ENCODE measurements around the gene MAEA.
A peak's percentile ranks its signal among the peaks of the same experiment; 100 is the strongest.

Gene MAEA

GRCh38 chr4:1250527-1250812 lies 39.2 kb upstream of the MAEA start:
- FAIRE-seq = no peak

- no peak for FAIRE-seq
Observed at GRCh38 chr4:1250921-1251772, 38.5 kb upstream of the MAEA start.

DNA sequence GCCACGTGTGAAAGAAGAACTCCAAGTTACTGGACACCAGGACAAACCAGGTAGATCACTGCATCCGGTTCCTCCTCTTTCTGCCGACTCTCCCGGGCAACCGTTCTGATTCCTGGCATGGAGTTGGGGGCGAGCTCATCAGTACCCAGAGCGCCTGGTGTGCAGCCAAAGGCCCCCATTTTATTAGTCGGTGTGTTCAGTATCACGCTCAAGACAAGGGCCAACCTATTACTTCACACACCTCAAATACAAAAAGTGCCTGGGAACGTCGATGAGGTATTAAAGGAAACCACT lies 38.0 kb upstream of the MAEA start:
- no peak for FAIRE-seq

- no peak for FAIRE-seq
Observed at GRCh38 chr4:1252928-1253492, 36.7 kb upstream of the MAEA start.

DNA sequence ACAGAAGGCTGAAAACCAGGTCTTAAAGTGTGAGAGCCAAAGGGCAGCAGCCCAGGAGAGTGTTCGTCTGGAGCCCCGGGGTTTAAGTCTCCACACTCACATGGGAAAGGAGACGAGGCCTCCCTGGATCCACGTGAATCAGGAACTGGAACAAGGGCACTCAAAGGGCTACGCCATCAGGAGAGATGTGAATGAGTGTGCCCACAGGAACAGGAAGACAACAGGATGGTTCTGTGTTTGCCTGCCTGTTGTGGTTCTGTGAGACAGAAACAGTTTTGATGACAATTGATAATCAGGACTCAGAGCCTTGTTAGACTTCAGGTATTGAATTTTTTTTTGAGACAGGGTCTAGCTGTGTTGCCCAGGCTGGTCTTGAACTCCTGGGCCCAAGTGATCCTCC lies 35.9 kb upstream of the MAEA start:
- FAIRE-seq = no peak

DNA sequence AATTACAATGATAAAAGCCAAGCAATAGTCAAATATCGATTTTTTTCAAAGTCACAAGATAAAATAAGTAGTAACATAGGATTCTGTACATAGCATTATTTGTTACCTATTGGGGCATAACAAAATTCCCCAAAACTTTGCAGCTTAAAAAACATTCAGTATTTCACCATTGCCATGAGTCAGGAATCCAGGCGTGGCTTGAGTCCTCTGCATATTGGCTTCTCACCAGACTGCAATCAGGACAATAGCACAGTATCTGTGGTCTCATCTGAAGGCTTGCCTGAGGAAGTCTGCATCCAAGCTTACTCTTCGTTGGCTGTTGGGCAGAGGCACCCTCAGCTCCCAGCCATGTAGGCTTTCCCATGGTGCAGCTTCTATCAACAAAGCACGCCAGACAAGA lies 34.5 kb upstream of the MAEA start:
- no peak for FAIRE-seq

DNA sequence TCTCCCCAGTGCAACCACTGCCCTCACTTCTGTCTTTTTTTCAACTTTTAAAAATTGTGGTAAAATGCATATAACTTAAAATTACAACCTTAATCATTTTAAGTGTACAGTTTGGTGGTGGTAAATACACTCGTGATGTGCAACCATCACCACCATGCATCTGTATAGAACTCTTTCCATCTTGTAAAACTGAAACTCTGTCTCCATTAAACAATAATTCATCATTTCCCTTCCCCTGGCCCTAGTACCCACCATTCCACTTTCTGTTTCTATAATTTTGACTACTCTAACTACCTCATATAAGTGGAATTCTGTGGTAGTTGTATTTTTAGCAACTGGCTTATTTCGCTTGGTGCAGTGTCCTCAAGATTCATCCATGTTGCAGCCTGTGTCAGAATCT lies 34.0 kb upstream of the MAEA start:
- no peak for FAIRE-seq

DNA sequence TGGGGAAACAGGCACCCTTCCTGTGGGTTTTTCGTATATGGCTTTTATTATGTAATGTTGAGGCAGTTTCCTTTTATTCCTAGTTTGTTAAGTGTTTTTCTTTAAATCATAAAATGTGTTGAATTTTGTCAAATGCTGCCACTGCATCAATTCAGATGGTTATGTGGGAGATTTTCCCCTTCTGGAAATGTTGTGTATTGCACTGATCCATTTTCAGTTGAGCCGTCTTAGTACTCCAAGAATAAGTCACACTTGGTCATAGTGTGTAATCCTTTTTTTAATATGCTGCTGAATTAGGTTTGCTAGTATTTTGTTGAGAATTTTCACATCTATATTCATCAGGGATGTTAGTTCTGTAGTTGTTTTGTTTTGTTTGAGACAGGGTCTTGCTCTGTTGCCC lies 31.2 kb upstream of the MAEA start:
- FAIRE-seq = no peak

GRCh38 chr4:1259966-1260365 lies 29.7 kb upstream of the MAEA start:
- no peak for FAIRE-seq

- no peak for FAIRE-seq
Observed at GRCh38 chr4:1260418-1261106, 29.1 kb upstream of the MAEA start.

GRCh38 chr4:1261107-1261928 lies 28.4 kb upstream of the MAEA start:
- FAIRE-seq = no peak

GRCh38 chr4:1264942-1265341 lies 24.7 kb upstream of the MAEA start:
- FAIRE-seq = no peak

DNA sequence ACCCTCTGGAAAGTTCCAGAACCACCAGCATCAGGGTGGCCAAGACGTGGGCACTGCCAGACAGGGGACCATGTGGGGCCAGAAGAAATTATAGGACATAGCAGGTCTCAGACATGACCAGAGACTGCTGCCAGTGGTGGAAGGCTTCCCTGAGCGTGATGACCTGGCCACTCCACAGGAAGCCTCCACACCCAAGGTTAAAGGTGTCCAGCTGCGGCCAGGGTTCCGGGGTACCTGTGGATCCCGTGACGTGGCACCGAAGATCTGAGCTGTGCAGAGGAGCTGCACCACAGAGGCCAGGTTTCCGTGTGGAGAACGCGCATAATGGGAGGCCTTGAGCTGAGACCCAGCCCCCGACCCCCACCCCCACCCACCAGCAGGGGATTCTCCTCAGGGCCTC lies 24.3 kb upstream of the MAEA start:
- FAIRE-seq = no peak

DNA sequence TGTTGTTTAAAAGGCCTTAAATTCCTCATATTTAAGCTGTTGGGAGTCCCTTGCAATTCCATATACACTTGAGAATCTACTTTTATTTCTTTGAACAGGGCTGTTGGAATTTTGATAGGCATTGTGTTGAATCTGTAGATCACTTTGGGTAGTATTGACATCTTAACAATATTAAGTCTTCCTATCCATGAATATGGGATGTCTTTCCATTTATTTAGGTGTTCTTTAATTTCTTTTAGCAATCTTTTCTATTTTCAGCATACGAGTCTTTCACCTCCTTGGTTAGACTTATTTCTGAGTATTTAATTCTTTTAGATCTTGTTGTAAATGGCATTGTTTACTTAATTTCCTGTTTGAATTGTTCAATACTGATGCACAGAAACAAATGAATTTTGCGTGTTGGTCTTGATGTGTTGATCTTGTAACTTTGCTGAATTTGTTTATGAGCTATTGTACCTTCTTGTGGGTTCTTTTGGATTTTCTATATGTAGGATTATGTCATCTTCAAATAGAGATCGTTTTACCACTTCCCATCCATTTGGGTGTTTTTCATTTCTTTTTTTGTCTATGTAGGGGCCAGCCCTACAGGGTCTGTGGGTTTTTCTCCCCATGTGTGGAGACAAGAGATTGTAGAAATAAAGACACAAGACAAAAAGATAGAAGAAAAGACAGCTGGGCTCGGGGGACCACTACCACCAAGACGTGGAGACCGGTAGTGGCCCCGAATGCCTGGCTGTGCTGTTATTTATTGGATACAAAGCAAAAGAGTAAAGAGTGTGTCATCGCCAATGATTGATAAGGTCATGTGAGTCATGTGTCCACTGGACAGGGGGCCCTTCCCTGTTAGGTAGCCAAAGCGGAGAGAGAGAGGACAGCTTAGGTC lies 22.6 kb upstream of the MAEA start:
- FAIRE-seq = peak; percentile 62

- no peak for FAIRE-seq
Observed at GRCh38 chr4:1269209-1269608, 20.5 kb upstream of the MAEA start.

DNA sequence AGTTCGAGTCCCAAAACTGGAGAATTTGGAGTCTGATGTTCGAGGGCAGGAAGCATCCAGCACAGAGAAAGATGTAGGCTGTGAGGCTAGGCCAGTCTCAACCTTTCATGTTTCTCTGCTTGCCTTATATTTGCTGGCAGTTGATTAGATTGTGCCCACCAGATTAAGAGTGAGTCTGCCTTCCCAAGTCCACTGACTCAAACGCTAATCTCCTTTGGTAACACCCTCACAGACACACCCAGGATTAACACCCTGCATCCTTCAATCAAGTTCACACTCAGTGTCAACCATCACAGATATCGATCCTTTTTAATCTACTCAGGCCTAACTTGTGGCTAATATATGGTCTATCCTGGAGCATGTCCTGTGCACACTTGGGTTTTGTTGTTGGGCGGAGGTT lies 18.0 kb upstream of the MAEA start:
- no peak for FAIRE-seq

DNA sequence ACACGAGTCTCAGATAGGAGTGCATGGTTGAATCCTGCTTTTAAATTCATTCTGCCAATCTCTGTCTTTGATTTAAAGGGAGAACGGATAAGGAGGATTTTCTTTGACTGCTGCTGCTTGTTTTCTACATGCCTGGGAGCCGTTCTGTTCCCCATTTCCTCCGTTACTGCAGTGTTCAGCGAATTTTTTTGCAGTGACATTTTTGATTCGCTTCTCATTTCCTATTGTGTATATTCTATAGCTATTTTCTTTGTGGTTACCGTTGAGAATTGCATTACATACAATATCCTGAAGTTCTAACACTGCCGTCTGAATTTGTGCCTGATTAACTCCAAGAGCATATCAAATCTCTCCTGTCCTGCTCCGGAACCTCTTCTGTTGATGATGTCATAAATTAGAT lies 14.8 kb upstream of the MAEA start:
- no peak for FAIRE-seq

DNA sequence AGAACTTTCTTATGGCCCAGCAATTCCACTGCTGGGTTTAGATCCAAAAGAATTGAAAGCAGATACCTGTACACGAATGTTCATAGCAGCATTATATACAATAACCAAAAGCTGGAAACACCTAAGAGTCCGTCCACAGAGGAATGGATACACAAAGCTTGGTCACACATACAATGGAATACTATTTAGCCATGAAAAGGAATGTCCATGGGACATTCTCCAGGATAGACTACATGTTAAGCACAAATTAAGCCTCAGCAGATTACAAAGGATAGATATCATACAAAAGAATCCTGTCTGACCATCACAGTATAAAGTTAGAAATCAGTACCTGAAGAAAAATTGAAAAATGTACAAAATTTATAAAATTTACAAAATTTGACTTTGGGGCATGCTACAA lies 12.7 kb upstream of the MAEA start:
- no peak for FAIRE-seq

- no peak for FAIRE-seq
Observed at GRCh38 chr4:1277667-1278665, 11.7 kb upstream of the MAEA start.

- FAIRE-seq = no peak
Observed at GRCh38 chr4:1279253-1279652, 10.4 kb upstream of the MAEA start.

- no peak for FAIRE-seq
Observed at GRCh38 chr4:1283711-1284110, 6.0 kb upstream of the MAEA start.

All from colon (tissue), 2 donors.